ENCODE measurements around the gene FAM13A. TPM values are rescaled to one million over a fixed set of nuclear protein-coding genes. Genes with fewer than 3 reads are reported as not detected.

FAM13A gene
- total and polyA plus RNA-seq, 9 of the 15 experiments (the other 6 are each of a cell fraction or from before 2014, with no cell fraction given) = 11.3 to 23.3 (median 14.7) TPM

- TF ChIP-seq MTF1 (CRISPR knock-in tag; IDR thresholded peaks at IDR 0.05; ENCODE audit: borderline replicate concordance) (no peak), SMAD2 (IDR thresholded peaks at IDR 0.05; ENCODE audit: low read depth, low read length) (no peak), SOX6 (IDR thresholded peaks at IDR 0.05) (no peak), EWSR1 (IDR thresholded peaks at IDR 0.05; ENCODE audit: borderline replicate concordance, low read depth, partially characterized antibody) (no peak)
- peaks cover 57% of the 10 kb centered on the region; the same call in 2 of the 3 replicates for H3K79me2 ChIP-seq (ENCODE audit: control insufficient read depth, insufficient read depth, low read length)
- DNase-seq (ENCODE audit: extremely low read depth in 1 of 4, low spot score in 3 of 4) = no peak
- in situ Hi-C loops (cut with MboI) (loop anchor here (25.0 kb wide), 1 partner anchor 284 kb away; no protein-coding TSS in a partner anchor), intact Hi-C loops (cut with micrococcal nuclease) (no loop called here)
- no peak overlapping the region for H2AFZ ChIP-seq (ENCODE audit: low read depth, low read length)
- H3K9ac ChIP-seq (ENCODE audit: insufficient read depth in 1 of 2, low read depth in 2 of 2, low read length in 2 of 2) = no peak overlapping the region; a peak in 1 of 4 replicates
- H3K9me3 ChIP-seq (replicated peaks; ENCODE audit: control insufficient read depth, insufficient read depth, low read depth, low read length) = no peaks in the 10 kb centered on the region
- H3K4me3 ChIP-seq = peak overlapping the region; percentile 7; the same call in 1 of the 2 replicates
- no peaks in the 10 kb centered on the region for H3K27me3 ChIP-seq (ENCODE audit: control insufficient read depth in 2 of 2, insufficient read depth in 2 of 2, low read length in 2 of 2)
- H3K4me1 ChIP-seq (replicated peaks in 1 of 2; ENCODE audit: control insufficient read depth in 2 of 2, insufficient read depth in 2 of 2, low read length in 2 of 2) = peaks cover 4 to 8% of the 10 kb centered on the region in 2 experiments; a peak in 3 of 5 replicates
- H3K9me1 ChIP-seq (ENCODE audit: control insufficient read depth, insufficient read depth, low read length) = no peaks in the 10 kb centered on the region
- H3K36me3 ChIP-seq (ENCODE audit: control insufficient read depth, insufficient read depth, low read length) = no peaks in the 10 kb centered on the region
- no peaks in the 10 kb centered on the region for H4K20me1 ChIP-seq (replicated peaks; ENCODE audit: control insufficient read depth, insufficient read depth, low read length)
- WGBS (ENCODE audit: insufficient coverage, low coverage, missing lambda C conversion rate) = 80% methylated on average over 10 of the region's 10 CpGs
- POLR2A ChIA-PET = interaction anchor here (0.6 to 2.2 kb wide), 5 partner anchors 9 to 202 kb away, joined by 3 to 5 read pairs (median 3); no protein-coding TSS in a partner anchor
- H3K4me2 ChIP-seq (ENCODE audit: insufficient read depth, low read length) = peak overlapping the region; percentile 57
- ATAC-seq = no peak
- no peak overlapping the region for H3K27ac ChIP-seq (ENCODE audit: extremely low read depth, low read depth, low read length)
- CTCF ChIA-PET (ENCODE audit: low intra/inter-chr PET ratio) = no interaction called here
- BruUV-seq (replicated peaks) = no TSS peak
- FAIRE-seq = no peak
These were observed 236.1 kb downstream of the FAM13A start for GRCh38 chr4:88820698-88821415.

Measured in K562 (cell line).